H4 (cell line): Measurements from ENCODE around the gene MIF4GD. TPM values are rescaled to one million over a fixed set of nuclear protein-coding genes. Genes with fewer than 3 reads are reported as not detected.

Experiments
- DNase-seq: peaks from one replicate; pipeline ENCODE4 v3.0.0-alpha.2; 2015; ENCODE audit warnings: low spot score
- total RNA-seq: library from RNA; depleted of rRNA; stranded (reverse); fragments of >200 nt; shearing (Covaris generic); gene quantifications from 2 replicates; pipeline ENCODE4 v1.2.3, GENCODE V29; 2014; rRNA removed

MIF4GD gene
- total RNA-seq, 1 experiment from 2014 or later = 41.6 TPM

DNA sequence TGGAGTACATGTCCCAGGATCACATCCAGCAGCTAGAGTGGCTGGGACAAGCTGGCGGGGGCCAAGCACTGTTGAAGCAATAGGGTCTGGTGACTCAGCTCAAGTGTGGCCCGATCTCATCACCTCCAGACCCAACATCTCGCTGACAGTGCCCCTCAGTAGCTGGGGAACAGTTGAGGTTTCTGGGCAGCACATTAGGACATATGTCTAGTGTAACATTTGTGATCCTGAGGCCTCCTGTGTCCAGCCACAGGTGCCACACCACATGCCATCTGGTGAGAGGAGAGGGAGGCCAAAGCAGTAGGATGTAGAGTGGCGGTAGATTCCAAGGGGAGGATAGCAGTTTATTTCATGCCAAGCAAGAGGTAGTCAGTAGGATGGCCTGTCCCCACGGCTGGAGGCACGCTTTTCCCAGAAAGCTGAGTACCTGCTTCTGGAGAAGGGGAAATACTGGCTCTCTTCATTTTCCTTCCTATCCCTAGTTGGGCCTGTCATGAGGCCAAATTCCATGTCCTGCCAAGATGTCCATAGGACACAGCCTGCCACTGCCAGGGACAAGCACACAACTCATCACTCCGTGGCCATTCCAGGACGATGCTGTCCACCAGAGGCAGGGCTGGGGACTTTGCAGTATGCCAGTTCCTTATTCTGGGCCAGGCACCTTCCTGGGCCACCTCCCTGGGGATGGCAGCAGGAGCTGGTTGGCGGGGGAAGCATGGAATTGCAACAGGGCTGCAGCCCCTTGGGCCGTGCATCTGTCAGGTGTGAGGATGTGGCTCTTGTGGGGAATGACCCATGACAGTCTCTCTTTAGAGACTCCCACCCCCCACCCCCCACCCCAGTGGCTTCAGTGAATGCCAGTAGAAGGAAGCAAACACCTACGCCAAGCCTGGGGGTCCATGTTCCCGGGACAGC, 33.7 kb downstream of the MIF4GD start:
- no peak for DNase-seq

DNA sequence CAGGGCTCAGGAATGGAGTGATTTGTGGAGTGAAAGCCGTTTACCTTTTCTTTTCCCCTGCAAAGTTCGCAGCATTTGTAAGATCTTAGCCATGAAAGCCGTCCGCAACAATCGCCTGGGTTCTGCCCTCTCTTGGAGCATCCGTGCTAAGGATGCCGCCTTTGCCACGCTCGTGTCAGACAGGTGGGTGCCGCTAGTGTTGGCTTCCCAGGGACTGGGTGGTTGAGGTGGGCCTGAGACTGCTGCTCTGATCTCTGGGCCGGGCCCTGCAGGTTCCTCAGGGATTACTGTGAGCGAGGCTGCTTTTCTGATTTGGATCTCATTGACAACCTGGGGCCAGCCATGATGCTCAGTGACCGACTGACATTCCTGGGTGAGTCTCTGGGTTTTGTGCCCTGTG, 38.2 kb downstream of the MIF4GD start:
- DNase-seq = no peak

DNA sequence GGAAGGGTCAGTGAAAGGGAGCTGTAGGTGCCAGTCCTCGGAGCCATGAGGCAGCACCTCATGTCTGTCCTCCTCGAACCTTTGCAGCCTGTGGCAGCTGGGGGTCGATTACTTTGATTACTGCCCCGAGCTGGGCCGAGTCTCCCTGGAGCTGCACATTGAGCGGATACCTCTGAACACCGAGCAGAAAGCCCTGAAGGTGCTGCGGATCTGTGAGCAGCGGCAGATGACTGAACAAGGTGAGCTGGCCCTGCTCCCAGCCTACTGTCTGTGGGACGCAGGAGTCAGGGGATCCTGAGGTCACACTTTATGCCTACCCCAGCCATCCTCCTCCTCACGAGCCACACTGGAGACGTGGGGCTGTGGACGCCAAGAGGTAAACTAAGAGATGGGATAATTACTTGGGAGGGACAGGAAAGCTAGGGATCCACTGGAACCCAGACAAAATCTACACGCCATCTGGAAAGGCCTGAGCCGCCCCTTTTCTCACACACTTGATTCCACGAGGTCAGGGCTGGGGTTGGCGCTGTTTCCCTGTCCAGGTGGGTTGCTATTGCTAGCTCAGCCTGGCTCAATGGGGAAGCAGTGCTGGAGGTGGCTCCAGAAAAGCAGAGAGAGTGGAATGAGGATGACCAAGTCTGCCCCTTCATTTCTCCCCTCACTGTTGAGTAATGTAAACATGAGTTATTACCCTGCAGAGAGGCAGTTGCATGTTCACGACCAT, 39.1 kb downstream of the MIF4GD start:
- DNase-seq = no peak

DNA sequence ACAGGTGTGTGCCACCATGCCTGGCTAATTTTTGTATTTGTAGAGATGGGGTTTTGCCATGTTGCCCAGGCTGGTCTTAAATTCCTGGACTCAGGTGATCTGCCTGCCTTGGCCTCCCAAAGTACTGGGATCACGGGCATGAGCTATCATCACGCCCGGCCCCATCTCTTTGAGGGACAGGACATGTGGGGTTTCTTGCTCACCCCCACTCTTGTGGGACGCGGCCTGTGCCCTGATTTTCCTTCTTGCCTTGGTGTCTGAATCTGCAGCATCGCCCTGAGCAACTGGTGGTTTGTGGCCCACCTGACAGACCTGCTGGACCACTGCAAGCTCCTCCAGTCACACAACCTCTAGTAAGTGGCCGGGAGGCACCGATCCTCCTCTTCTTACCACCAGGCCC, 40.0 kb downstream of the MIF4GD start:
- no peak for DNase-seq

DNA sequence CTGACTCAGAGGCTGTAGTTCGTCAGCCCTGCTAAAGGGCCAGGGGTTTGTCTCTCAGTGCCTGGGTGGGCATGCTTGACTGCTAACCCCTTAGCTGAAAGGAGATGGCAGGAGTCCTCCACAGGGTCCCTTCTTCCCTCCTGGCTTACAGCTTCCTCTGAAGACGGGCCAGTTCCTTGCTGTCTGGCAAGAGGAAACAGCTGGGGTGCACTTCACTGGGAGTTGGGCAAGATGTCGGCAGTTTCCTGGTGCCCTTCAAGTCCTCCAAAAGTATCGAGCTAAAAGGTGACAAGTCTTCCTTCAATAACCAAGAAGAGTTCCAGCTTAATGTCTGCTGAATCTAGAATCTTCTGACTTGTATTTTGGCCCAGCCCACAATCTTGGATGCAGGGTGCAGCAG, 42.2 kb downstream of the MIF4GD start:
- no peak for DNase-seq

DNA sequence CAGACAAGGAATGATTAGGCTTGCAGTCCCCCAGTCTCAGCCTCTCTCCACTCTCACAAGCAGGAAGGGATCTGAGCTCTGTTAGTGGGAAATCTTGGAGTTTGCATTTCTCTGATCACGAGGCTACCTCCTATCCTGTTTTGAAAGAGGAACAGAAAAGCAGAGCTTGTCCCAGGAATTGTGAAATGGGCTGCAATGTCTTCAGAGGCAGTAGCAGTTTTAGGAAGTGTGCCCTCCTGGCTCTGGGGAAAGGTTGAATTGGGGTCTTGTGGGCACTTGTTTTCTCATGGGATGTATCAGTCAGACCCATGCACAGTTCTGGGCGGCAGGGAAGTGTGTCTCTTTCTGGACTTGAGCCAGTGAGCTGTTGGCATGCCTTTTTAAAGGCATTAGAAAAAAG, 42.7 kb downstream of the MIF4GD start:
- no peak for DNase-seq

DNA sequence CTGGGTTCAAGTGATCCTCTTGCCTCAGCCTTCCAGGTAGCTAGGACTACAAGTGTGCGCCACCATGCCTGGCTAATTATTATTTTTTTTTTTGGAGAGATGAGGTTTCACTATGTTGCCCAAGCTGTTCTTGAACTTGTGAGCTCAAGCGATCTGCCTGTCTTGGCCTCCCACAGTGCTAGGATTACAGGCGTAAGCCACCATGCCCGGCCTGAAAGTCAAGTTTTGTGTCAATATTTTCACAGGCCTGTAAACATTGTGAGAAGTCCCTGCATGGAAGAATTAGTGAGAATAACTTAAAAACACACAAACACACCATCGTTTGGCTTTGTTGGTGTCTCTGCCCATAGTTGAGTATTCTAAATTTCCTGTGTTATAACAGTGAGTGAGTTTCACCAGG, 43.3 kb downstream of the MIF4GD start:
- DNase-seq = no peak

DNA sequence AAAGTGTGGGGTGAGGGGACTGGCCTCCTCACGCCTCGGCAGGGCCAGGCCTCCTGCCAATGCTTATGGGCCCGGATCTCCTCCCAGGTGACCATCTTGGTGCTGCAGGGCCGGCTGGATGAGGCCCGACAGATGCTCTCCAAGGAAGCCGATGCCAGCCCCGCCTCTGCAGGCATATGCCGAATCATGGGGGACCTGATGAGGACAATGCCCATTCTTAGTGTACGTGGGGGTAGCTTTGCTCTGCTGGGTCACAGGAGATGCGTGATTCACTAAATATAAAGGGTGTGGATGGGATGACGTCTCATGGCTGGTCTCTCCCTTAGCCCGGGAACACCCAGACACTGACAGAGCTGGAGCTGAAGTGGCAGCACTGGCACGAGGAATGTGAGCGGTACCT, 46.0 kb downstream of the MIF4GD start:
- no peak for DNase-seq

DNA sequence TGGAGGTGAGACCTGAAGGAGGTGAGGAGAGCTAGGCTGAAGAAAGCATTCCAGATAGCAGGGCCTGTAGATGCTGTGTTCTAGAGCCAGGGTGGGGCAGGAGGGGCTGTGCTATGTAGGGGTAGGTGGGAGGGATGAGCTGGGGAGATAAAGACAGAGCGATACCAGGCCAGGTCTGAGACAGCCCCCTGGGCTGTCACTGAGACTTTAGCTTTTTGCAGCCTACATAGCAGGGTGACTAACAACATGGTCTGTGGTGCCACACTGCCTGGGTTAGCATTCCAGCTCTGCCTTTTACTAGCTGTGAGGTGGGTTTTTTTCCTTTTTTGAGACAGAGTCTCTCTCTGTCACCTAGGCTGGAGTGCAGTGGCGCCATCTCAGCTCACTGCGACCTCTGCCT, 51.2 kb downstream of the MIF4GD start:
- no peak for DNase-seq

DNA sequence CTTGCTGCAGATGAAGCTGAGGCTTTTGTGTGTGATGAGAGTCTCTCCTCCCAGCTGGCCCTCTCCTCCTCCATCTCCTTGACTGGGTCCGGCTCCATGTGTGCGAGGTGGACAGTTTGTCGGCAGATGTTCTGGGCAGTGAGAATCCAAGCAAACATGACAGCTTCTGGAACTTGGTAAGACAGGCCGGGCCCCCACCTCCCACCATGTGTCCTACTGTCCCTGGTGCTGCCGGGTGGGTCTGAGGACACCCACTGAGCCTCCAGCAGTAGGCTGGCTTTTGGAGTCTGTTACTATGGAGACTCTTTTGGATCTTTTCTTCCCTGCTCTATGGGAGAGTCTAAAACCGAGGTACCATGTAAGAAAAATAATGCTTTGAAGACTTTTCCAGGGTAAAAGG, 52.9 kb downstream of the MIF4GD start:
- DNase-seq = no peak

Other genes with a start within 250 kb of the MIF4GD start
- gene ATP5PD, start 224.3 kb downstream of the MIF4GD start, total RNA-seq = 595 and 655 TPM in 2 replicates
- 14.3 and 16.5 TPM in 2 replicates for gene KCTD2, start 224.0 kb downstream of the MIF4GD start, total RNA-seq
- gene SLC16A5, start 183.3 kb downstream of the MIF4GD start, total RNA-seq = not detected in 2 replicates
- gene ARMC7, start 161.3 kb downstream of the MIF4GD start, total RNA-seq = 4.0 and 5.2 TPM in 2 replicates
- gene NT5C, start 139.5 kb downstream of the MIF4GD start, total RNA-seq = 122 and 134 TPM in 2 replicates
- gene JPT1, start 116.7 kb downstream of the MIF4GD start, total RNA-seq = 324 and 466 TPM in 2 replicates
- gene SUMO2, start 88.3 kb downstream of the MIF4GD start, total RNA-seq = 160 and 193 TPM in 2 replicates
- gene NUP85, start 65.6 kb downstream of the MIF4GD start, total RNA-seq = 59.3 and 71.5 TPM in 2 replicates
- gene GGA3, start 9.6 kb downstream of the MIF4GD start, total RNA-seq = 12.7 and 22.2 TPM in 2 replicates
- 112 and 116 TPM in 2 replicates for gene MRPS7, start 9.4 kb downstream of the MIF4GD start, total RNA-seq
- gene SLC25A19, start 18.2 kb upstream of the MIF4GD start, total RNA-seq = 6.8 and 13.1 TPM in 2 replicates
- 83.8 and 107 TPM in 2 replicates for gene GRB2, start 134.4 kb upstream of the MIF4GD start, total RNA-seq
- gene TMEM94, start 185.4 kb upstream of the MIF4GD start, total RNA-seq = 24.3 and 33.6 TPM in 2 replicates
- 5.4 and 8.3 TPM in 2 replicates for gene CASKIN2, start 244.3 kb upstream of the MIF4GD start, total RNA-seq
- gene TSEN54, start 245.3 kb upstream of the MIF4GD start, total RNA-seq = 24.1 and 28.6 TPM in 2 replicates